ENCODE results near the gene GTSF1L.
A peak's percentile ranks its signal among the peaks of the same experiment; 100 is the strongest.

The GTSF1L gene

DNA sequence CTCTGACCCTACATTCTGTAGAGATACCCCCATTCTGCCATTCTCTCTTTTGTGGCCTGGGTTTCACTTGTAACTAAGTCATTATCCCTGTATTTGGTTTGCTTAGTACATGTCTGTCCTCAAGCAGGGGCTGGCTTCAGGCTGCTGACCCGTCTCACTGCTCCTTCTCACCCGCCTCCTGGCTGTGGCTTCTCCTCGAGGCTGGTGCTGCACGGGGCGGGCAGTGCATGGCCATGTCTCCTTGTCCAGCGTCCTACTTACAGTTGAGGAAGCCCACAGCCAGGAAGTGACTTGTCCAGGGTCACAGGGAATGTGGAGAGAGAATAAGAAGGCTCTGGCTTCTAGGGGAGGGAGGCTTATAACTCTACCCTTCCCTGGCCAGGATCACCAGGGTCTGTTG, 11.3 kb downstream of the GTSF1L start:
- no peak for DNase-seq

DNA sequence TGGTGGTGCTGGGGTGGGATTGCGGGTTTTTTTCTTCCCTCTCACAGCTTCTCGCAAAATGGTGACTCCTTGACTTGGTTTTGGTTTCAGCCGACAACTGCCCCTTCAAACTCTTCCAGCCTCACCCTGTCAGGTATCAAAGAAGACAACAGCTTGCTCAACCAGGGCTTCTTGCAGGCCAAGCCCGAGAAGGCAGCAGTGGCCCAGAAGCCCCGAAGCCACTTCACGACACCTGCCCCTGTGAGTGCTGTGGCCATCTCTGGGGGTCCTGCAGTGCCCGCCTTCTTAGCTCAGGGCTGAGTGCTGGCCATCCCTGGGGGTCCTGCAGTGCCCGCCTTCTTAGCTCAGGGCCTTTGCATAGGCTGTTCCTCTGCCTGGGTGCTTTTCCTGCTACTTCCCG, 11.8 kb downstream of the GTSF1L start:
- DNase-seq, result no peak

DNA sequence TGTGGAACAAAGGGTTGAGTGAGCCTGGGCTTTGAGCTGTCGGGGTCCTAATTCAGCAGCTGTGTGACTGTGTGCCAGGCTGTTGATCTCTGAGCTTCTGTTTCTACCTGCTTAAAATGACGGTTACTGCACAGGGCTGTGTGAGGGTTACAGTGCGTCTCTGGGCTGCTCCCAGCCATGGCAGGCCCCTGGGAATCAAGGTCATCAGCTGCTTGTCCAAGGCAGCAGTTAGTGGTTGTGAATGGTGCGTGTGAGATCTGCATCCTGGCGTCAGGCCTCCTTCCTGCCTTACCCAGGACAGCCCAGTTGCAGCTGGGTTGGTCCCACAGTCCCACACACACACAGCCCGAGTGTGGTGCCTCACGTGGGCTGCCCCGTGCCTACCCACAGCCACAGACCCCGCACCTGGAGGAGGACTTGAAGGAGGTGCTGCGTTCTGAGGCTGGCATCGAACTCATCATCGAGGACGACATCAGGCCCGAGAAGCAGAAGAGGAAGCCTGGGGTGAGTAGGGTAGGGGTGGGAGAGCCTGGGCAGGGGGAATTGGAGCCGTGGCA, 15.6 kb downstream of the GTSF1L start:
- DNase-seq, result no peak

DNA sequence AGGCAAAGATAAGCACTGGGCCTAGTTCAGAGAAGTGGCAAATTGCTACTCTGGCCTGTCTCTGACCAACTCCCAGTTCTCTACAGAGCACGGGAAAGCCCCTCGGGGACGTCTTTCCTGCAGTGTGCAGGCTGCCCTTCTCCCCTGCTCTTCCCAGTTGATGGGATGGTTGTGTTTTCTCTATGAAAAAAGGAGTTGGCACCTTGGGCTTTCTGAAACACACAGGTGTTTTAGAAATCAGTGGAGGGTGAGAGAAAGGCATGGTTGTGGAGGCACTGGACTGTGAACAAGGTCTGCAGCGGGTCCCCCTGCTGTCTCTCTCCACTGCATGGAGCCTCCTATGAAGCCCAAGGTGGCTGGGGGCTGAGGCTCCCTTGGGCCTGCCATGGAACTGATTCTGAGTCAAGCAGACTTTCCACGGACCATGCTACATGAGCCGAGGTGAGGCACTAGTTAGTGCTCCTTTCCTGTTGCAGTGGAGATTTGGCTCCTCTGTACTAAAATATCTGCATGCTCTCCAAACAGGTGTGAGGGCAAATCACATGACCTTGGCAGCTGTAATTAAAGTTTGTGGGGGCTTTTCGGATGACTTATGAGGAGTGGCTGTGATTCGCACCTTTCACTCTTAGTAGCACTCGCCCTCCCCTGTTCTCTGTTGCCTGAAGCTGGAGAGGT, 16.3 kb downstream of the GTSF1L start:
- DNase-seq, result no peak

DNA sequence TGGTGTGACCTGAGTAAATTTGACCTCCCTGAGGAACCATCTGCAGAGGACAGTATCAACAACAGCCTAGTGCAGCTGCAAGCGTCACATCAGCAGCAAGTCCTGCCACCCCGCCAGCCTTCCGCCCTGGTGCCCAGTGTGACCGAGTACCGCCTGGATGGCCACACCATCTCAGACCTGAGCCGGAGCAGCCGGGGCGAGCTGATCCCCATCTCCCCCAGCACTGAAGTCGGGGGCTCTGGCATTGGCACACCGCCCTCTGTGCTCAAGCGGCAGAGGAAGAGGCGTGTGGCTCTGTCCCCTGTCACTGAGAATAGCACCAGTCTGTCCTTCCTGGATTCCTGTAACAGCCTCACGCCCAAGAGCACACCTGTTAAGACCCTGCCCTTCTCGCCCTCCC, 24.3 kb downstream of the GTSF1L start:
- no peak for DNase-seq

DNA sequence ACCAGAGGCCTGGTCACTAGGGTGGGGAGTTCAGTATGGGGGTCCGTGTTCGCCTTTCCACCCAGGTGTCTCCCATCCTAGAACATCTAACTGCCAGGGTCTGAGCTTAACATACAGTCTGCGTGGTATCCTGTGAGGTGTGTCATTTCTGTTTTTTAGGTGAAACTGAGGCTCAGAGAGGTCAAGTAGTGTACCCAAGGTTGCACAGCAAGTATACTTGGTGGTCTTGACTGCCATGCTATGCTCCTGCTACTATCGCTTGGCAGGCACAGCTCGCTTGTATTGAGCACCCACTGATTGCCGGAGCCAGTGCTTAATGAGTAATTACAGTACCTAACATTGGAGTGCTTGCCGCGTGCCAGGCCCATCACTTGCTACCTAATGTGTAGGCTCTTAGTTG, 26.2 kb downstream of the GTSF1L start:
- DNase-seq, result no peak

DNA sequence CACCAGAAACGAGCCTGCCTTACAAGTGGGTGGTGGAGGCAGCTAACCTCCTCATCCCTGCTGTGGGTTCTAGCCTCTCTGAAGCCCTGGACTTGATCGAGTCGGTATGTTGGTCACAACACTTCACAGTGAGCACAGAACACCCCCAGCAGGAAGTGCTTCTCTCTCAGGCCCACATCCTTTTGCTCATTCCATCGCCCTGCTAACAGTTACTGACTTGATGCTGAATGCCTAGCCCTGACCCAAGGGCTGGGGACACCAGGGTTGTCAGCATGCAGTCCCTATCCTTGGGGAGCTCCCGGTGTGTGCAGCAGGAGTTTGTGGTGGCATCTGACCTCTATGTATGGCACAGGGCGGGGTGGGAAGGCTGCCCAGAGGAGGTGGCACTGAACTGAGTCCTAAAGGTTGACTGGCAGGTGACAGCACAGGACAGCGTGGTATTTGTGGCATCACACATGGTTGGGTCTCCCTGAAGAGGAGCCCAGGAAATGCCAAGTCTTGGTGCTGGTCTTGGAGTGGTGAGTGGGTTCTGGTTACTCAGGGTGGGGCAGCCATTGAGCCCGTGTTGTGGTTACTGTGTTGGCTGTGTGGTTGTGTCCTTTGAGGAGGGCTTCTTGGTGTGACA, 26.7 kb downstream of the GTSF1L start:
- DNase-seq, result no peak

DNA sequence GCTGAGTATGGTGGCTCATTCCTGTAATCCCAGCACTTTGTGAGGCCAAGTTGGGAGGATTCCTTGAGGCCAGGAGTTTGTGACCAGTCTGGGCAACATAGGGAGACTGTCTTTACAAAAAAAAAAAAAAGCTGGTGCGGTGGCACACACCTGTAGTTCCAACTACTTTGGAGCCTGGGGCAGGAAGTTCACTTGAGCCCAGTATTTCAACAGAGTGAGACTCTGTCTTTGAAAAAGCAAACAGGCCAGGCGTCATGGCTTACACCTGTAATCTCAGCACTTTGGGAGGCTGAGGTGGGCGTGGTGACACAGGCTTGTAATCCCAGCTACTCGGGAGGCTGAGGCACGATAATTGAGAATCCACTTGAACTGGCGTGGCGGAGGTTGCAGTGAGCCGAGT, 31.2 kb downstream of the GTSF1L start:
- no peak for DNase-seq

DNA sequence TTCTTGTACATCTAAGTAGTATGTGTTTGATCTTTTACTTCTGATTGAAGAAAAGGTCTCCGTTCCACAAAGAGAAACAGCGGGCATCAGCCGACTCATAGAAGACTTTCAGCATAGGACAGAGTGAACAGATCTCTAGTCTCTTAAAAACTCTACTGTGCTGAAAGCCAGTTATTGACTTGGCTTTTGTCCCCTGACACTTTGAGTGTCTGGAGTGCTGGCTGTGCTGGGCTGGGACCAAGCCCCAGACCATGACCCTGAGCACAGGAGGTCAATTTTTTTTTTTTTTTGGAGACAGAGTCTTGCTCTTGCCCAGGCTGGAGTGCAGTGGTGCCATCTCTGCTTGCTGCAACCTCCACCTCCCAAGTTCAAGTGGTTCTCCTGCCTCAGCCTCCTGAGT, 32.0 kb downstream of the GTSF1L start:
- DNase-seq, result no peak

DNA sequence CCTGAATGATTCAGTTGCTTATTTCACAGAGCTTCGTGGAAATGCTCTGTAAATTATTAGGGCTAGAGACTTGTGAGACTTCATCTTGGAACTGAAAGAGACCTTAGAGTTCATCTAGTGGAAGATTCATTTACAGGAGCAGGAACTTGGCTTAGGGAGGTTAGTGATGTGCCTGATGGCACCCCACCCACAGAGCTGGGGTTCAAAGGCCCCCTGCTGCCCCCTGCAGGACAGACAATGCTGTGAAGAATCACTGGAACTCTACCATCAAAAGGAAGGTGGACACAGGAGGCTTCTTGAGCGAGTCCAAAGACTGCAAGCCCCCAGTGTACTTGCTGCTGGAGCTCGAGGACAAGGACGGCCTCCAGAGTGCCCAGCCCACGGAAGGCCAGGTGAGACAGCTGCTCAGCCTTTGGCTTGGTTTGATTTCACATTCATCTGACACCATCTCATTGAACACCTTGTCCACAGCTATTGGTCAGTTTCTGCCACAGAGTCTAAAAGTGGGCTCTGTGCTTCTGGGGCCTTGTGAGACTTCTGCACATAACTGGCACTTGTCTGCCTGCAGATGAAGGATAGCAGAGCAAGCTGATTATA, 34.8 kb downstream of the GTSF1L start:
- DNase-seq, result no peak

DNA sequence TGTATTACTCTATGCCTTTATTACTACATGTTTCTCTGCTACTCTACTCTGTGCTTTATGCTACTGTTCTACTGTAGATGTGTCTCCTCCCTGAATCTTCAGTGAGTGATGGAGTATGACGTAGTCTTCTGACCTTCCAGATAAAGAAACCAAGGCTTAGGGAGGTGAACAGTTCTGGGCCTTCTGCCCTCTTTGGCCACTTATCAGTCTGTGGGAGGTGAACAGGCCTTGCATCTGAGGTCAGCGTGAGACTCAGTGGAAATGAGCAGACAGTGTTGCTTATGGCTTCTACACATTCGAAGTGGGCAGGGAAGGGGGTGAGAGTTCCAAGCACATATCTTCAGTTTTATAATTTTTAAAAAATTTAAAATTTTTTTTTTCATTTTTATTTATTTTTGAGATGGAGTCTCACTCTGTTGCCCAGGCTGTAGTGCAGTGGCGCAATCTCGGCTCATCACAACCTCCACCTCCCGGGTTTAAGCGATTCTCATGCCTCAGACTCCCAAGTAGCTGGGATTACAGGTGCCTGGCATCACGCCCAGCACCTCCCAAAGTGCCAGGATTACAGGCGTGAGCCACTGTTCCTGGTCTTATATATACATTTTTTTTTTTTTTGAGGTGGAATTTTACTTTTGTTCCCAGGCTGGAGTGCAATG, 35.7 kb downstream of the GTSF1L start:
- no peak for DNase-seq

DNA sequence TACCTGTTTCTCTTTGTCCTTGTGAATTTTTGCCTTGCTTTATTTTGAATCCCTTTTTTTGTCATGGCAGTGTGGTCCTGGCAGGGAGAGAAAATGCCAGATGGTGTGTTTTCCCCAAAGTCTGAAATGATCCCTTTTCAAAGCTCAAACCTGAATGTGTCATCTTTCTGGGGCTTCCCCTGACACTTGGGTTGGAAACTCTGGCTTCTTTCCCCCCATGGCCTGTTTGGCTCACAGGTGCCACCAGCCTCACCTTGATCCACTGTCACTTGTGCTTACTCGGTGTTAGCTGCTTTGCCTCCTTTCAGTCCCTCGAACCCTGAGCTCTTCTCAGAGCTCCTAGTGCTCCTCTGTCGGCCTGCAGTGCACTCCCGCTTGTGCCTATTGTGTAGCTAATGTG, 37.6 kb downstream of the GTSF1L start:
- no peak for DNase-seq

DNA sequence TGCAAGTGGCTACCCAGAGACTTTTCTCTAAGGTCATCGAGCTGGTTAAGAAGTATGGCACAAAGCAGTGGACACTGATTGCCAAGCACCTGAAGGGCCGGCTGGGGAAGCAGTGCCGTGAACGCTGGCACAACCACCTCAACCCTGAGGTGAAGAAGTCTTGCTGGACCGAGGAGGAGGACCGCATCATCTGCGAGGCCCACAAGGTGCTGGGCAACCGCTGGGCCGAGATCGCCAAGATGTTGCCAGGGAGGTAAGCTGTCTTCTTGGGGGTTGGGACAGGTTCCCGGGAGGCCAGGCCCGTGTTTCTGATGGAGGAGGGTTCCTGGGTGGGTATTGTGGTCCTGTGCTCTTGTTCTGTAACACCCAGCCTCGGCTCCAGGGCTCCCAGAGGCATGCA, 40.0 kb downstream of the GTSF1L start:
- DNase-seq, result no peak

DNA sequence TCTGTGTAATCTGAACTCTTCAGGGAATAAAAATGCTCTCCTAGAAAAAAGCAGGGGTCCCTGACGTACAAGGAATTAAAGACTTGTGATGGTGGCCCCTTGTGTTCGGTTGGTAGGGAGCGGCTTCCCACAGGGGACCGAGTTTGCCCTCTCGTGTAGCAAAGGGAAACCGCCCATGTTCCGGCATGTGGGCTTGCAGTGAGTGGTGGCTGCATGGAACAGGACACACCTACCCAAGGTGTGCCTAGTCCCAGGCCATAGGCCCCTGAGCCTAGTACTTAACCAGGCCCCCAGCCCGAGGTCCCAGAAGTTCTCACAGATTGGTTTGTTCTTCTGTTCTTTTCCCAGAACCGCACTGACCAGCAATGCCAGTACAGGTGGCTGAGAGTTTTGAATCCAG, 44.4 kb downstream of the GTSF1L start:
- no peak for DNase-seq

DNA sequence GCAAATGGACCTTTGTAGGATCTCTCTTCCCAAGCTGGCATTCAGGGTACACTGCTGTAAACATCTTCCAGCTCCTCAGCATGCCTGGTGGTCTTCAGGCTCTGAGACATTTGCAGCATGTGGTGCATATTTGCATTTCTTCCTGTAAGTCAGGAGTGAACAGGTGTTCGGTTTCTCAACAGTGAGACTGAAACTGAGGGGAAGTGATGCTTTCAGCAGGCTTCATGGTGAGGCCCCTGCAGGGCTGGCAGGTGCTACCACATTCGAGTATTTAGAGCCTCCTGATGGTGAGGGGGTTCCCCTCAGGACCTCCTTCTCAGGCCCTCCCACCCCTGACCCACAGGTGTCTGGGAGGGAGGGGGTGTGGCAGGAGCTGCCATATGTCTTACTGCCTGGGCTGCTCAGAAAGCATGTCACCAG, 44.8 kb downstream of the GTSF1L start:
- DNase-seq, result no peak

DNA sequence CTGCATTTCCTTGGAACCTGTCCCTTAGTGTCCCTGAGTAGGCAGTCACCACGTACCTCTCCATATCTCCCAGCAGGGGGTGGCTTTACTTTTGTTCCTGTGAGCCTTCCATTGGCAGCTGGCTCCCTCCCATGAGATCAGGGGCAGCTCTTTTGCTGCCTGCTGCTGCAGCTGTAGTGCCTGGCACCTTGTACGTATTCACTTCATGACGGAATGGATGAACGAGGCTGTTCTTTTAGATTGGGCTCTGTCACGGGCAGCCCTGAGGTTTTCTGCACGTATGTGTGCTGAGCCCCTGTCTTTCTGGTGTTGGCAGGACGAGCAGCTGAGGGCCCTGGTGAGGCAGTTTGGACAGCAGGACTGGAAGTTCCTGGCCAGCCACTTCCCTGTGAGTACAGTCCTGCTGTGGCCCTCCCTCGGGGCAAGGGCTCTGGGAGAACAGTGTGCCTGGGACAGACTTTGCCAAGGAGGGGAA, 45.3 kb downstream of the GTSF1L start:
- peak; percentile 35 for DNase-seq

DNA sequence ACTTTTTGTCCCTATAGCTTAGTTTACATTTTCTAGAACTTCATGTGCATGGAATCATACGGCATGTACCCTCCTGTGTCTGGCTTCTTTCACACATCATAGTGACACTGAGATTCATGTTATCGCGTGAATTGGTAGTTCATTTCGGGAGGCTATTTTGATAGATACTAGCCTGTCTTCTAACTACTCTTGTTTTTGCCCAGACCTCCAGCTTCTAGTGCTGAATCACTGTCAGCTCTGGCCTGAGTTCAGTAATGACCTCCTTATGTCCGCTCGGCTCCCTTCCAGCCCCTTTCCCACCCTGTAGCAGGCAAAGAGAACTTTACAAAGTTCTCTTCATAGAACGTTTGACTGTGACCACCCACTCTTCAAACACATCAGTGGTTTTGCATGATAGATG, 45.8 kb downstream of the GTSF1L start:
- no peak for DNase-seq

DNA sequence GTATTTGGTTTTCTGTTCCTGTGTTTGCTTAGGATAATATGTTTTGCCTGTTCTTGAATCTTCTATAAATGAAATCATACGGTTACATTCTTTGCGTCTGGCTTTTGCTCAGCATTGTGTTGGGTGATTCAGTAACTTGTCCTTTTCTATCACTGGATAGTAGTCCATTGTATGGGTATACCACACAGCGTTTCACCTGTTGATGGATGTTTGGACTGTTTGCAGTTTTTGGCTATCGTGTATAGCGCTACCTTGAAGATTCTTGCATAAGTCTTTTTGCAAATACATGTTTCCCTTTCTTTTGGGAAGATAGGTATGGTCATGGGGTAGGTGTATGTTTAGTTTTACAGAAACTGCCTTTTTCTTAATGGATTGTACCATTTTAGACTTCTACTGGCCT, 50.4 kb downstream of the GTSF1L start:
- DNase-seq, result no peak
